HG03457 (cell line): ENCODE data around the gene WFDC10B.
"Not testable (repeated sequence)": the region's sequence is repeated elsewhere in the genome, so short reads cannot be mapped to it uniquely, and the experiment has no call there.

Experiments
- ATAC-seq: cut with Tn5 transposase; IDR thresholded peaks from one replicate; pipeline ENCODE4 v1.9.1; 2021; ENCODE audit warnings: moderate number of reproducible peaks; ENCODE audit not compliant: unreplicated experiment

The WFDC10B gene

DNA sequence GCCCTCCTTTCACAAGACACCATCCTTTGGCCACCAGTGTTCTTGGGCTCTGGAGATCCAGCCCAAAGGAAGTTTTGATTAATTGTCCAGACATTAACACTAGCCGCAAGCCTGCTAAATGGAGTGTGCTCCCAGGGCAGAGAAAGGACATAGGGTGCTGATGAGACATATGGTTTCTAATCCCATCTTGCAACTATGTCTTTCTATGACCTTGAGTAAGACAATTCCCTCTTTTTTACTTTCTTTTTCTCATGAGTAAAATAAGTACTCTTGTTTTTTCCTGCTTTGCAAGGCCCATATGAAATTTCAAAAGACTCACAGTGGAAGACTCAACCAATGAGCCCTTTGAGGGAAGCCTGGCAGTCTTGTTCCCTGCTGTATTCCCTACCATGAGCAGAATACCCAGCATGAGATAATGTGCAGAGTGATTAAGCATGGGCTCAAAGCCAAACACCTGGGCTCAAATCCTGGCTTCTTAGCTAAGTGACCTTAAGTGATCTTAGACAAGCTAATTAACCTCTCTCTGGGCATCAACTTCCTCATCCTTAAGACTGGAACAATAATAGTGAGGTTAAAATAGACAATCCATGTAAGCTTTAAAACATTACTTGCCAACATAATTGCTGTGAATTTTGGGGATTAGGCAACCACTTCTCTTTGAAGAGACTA is at the start of gene WFDC10B:
Gene WFDC10B (minus strand): TSS at position 51 of the 669 bp plus-strand sequence. CDS start 19,027 bp downstream, outside the sequence.
- no peak for ATAC-seq

DNA sequence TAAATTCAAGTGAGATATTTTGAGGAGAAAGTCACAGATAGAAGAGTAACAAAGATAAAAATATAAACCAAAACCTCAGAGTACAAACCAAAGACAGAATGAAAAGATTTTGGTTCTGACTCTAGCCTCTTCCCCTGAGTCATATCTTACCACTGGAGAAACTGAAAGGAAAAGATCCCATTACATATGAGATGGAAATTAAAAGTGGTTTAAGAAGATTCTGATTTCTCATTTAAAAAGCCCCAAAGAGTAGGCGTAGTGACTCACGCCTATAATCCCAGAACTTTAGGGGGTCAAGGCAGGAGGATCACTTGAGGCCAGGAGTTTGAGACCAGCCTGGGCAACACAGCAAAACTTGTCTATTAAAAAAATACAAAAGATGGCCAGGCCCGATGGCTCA is 47.9 kb upstream of the WFDC10B start:
- ATAC-seq = no peak

DNA sequence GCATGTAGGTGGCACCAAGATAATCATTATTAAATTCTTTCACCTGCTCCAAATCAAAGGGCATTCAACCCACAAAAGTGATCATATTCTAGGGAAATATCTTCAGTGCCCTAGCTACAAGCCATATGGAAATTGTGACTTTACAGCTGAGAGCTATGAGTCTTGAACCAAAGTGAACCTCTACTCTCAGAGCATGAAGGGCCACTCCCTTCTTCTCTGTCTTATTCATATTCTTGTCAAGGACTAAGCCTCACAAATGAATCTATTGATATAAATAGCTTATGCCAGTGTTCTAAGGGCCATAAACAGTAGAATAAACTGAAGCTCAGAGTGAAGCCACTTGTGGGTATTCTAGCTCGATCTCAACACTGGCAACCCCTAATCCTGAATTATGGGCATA is 46.9 kb upstream of the WFDC10B start:
- no peak for ATAC-seq

DNA sequence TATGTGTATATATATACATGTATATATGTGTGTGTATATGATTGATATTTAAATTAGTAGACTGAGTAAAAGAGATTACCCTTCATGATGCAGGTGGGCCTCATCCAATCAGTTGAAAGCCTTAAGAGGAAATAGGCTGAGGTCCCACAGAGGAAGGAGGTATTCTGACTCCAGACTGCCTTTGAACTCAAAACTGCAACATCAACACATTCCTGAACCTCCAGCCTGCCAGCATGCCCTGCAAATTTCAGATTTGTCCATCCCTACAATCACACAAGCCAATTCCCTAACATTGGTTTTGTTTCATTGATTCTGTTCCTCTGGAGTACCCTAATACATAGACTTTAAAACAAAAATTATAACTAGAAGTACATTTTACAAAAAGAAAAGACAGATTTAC is 40.2 kb upstream of the WFDC10B start:
- ATAC-seq = no peak

DNA sequence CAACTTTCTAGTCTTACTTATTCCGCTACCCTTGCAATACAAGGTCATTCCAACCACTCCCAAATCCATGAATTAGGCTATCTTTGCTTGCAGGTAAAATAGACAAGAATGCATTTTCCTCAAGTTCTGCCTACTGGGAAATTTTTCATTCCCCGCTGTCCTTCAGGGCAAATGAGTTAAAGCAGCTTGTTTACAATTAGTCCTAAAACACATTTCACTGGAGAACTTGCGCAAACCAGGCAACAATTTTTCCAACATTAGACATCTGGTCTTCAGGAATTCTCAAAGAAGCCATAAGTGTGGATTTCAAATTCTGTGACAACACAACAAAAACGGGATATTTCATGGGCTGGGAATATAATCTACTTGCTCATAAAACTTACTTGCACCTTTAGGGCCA is 37.8 kb upstream of the WFDC10B start:
- ATAC-seq = no peak

DNA sequence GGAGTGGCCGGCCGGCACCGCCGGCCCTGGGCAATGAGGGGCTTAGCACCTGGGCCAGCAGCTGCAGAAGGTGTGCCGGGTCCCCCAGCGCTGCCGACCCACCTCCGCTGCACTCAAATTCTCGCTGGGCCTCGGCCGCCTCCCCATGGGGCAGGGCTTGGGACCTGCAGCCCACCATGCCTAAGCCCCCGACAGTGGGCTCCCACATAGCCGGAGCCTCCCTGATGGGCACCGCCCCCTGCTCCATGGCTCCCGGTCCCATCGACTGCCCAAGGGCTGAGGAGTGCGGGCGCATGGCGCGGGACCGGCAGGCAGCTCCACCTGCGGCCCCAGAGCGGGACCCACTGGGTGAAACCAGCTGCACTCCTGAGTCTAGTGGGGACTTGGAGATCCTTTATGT is 31.2 kb upstream of the WFDC10B start:
- ATAC-seq = no peak

DNA sequence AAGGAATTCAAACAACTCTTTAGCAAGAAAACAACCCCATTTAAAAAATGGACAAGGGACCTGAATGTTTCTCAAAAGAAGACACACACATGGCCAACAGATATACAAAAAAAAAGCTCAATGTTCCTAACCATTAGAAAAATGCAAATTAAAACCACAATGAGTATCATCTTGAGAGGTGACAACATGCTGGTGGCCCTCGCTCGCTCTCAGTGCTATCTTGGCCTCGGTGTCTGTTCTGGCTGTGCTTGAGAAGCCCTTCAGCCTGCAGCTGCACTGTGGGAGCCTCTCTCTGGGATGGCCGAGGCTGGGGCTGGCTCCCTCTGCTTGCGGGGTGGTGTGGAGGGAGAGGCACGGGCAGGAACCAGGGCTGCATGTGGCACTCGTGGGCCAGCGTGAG is 30.7 kb upstream of the WFDC10B start:
- no peak for ATAC-seq

DNA sequence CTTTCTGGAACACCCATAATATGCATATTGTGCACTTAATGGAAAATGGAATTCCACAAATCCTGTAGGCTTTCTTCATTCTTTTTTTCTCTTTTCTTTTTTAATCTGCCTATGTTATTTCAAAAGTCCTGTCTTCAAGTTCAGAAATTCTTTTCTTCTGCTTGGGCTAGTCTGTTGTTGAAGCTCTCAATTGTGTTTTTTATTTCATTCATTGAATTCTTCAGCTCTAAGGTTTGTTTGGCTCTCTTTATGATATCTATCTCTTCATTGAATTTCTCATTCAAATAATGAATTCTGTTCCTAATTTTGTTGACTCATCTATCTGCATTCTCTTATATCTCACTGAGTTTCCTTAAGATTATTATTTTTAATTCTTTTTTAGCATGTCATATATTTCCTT is 27.4 kb upstream of the WFDC10B start:
- ATAC-seq = no peak

DNA sequence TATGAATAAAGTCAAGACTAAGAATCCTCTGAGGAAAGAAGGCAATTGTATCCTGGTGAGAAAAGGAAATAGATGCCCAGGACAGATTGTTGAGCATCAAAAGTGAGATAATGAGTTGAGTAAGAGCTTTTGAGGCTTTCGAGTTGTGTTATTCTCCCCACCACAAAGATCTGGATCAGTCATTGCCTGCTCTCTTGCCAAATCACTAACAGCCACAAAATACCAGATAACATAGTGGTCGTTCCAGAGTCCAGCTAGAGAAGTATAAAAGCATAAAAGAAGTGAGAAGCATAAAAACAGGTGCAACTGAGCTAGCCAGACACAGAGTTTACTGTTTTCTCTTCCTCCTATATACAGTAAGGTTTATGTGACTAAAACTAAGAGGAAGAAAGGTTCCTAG is 22.2 kb upstream of the WFDC10B start:
- no peak for ATAC-seq

DNA sequence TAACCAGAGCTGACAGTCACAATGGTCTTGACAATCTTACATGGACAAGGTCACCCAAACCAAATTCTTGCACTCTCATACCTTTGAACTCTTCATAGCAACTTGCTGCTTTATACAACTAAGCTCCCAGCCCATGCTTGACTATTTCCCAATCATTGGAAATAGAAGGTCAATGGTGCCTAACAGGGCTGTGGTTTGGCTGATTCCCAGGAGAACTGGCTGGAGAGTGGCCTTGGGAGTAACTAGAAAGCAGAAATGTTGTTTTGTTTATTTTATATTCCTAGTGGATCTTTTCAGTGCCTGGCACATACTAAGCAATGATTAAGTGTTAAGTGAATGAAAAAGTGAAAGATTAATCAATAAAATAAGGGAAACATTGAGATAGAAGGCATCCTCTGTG is 20.3 kb upstream of the WFDC10B start:
- ATAC-seq = no peak

DNA sequence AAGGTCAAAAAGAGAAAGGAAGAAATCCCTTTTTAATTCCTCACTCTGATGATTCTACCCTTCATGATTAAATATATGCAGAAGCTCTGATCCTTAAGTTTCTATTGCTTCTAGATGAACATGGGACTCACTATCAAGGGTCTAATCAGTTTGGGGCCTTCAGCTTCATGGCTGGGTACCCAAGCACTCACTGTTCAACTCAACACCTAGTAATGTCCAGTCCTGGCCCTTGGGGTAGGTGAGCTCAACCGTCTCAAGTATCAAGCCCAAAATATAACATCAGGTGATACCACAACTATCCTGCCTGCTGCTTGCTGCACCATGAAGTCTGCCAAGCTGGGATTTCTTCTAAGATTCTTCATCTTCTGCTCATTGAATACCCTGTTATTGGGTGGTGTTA is 17.2 kb upstream of the WFDC10B start, which contains the start of gene SPINT4:
Gene SPINT4 (plus strand): TSS at position 301 of the 400 bp plus-strand sequence. CDS start 21 bp downstream, at position 322.
- no peak for ATAC-seq

DNA sequence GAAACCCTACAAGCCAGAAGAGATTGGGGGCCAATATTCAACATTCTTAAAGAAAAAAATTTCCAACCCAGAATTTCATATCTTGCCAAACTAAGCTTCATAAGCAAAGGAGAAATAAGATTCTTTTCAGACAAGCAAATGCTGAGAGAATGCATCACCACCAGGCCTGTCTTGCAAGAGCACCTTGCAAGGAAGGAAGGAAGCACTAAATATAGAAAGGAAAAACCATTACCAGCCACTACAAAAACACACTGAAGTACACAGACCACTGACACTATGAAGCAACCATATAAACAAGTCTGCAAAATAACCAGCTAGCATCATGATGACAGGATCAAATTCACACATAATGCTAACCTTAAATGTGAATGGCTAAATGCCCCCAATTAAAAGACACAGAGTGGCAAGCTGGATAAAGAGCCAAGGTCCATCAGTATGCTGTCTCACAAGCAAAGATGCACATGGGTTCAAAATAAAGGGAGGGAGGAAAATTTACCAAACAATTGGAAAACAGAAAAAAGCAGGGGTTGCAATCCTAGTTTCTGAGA is 11.4 kb upstream of the WFDC10B start:
- not testable (repeated sequence) for ATAC-seq

DNA sequence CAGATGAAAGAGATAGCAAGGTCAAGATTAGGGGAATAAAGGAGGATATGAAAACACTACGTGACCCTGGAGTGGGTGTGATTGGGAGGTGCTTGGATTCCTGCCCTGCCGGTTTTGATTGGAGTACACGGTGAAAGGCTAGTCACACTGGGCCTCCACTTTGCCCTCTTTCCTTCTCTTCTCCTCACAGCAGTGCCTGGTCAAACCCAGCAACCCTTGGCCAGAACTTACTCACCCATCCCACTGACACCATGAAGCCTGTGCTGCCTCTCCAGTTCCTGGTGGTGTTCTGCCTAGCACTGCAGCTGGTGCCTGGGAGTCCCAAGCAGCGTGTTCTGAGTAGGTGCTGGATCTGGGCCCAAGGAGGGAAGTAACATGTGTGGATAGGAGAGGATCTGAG is 2.9 kb downstream of the WFDC10B start, which contains the start of gene WFDC13:
Gene WFDC13 (plus strand): TSS at position 166 of the 400 bp plus-strand sequence. CDS start 86 bp downstream, at position 252.
- no peak for ATAC-seq

DNA sequence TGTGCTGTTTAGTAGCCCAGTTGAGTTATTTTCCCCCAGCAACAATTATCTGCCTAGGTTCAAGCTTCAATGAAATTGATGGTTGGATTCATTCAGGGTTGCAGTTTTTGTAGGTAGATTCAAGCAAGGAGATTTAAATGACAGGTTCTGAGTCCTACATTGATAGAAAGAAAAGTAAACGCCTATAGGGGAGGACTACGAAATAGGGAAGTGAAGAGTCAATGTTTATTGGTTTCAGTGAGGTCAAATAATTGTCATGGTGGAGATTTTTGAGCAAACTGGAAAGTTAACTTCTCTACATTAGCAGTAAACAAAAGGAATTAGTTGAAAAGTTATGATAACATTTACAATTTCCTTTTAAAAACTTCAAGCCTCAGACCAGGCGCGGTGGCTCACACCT is 3.7 kb downstream of the WFDC10B start:
- ATAC-seq = no peak

DNA sequence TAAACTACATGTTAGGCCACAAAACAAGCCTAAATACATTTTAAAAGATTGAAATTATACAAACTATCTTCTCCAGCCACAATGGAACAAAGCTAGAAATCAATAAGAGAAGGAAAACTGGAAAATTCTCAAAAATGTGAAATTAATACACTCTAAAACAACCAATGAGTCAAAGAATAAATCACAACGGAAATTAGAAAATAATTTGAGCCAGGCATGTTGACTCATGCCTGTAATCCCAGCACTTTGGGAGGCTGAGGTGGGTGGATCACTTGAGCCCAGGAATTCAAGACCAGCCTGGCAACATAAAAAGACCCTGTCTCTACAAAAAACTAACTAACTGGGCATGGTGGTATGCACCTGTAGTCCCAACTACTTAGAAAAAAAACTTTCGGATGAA is 9.3 kb downstream of the WFDC10B start:
- ATAC-seq = no peak

DNA sequence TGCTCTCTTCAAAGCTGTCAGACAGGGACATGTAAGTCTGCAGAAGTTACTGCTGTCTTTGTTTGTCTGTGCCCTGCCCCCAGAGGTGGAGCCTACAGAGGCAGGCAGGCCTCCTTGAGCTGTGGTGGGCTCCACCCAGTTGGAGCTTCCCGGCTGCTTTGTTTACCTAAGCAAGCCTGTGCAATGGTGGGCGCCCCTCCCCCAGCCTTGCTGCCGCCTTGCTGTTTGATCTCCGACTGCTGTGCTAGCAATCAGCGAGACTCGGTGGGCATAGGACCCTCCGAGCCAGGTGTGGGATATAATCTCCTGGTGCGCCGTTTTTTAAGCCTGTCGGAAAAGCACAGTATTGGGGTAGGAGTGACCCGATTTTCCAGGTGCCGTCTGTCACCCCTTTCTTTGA is 11.5 kb downstream of the WFDC10B start:
- ATAC-seq = not testable (repeated sequence)

DNA sequence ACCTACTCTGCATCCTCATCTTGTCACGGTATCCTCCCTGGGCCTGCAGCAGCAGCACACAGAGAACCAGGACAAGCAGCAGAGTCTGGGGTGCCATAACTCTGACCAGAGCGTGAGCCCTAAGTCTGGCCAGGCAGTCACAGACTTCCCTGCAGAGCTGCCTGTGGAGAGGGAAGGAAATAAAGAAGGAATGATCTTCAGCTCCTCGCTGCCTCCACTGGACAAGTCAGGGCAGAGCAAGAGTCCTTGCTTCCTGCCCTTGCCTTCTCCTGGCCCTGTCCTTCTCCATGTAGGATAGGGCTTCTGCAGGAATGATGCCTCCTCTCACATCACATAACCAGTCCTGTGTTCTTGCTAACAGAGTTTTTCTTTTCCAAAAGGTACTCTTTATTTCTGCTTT is 18.9 kb downstream of the WFDC10B start:
- no peak for ATAC-seq

DNA sequence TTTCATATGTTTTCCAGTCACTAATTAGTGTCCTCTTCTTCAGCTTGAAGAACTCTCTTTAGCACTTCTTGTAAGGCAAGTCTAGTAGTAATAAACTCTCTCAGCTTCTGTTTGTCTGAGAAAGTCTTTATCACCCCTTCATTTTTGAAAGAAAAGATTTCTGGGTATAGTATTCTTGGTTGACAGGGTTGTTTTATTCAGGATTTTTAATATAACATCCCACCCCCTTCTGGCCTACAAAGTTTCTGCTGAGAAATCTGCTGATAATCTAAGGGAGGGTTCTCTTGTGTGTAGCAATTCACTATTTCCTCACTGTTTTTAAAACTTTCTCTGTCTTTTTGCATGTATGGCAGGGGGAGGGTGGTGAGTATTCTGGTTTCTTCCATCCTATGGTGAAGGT is 25.2 kb downstream of the WFDC10B start:
- no peak for ATAC-seq

DNA sequence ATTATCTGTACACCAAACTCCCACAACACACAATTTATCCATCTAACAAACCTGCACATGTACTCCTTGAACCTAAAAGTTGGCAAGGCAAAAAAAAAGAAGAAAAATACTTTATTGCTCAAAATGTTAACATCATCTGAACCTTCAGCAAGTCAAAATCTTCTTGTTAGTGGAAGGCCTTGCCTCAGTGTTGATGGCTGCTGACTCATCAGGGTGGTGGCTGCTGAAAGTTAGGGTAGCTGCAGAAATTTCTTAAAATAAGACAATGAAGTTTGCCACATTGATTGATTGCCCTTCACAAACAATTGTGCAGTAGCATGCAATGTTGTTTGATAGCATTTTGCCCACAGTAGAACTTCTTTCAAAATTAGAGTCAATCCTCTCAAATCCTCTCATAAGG is 32.1 kb downstream of the WFDC10B start:
- no peak for ATAC-seq

DNA sequence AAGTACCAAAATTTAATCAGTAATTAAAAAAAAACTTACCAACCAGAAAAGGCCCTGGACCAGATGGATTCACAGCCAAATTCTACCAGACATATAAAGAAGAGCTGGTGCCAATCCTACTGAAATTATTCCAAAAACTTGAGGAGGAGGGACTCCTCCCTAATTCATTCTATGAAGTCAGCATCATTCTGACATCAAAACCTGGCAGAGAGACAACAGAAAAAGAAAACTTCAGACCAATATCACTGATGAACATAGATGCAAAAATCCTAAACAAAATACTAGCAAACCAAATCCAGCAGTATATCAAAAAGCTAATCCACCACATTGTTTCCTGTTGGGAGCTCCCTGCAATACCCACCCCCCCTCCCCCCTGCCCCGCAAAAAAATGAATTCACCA is 34.7 kb downstream of the WFDC10B start, which contains the start of gene WFDC11:
Gene WFDC11 (minus strand): TSS at position 101 of the 400 bp plus-strand sequence. CDS start 19,639 bp downstream, outside the sequence.
- no peak for ATAC-seq

DNA sequence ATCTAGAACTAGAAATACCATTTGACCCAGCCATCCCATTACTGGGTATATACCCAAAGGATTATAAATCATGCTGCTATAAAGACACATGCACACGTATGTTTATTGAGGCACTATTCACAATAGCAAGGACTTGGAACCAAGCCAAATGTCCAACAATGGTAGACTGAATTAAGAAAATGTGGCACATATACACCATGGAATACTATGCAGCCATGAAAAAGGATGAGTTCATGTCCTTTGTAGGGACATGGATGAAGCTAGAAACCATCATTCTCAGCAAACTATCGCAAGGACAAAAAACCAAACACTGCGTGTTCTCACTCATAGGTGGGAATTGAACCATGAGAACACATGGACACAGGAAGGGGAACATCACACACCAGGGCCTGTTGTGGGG is 47.8 kb downstream of the WFDC10B start:
- not testable (repeated sequence) for ATAC-seq

DNA sequence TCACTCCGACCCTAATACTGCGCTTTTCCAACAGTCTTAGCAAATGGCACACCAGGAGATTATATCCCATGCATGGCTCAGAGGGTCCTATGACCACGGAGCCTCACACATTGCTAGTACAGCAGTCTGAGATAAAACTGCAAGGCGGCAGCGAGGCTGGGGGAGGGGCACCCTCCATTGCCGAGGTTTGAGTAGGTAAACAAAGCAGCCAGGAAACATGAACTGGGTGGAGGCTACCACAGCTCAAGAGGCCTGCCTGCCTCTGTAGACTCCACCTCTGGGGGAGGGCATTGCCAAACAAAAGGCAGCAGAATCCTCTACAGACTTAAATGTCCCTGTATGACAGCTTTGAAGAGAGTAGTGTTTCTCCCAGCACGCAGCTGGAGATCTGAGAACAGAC is 53.1 kb downstream of the WFDC10B start:
- ATAC-seq = not testable (repeated sequence)
